HCT116 (cell line): ENCODE measurements around the gene NXF1. TPM values are rescaled to one million over a fixed set of nuclear protein-coding genes. Genes with fewer than 3 reads are reported as not detected.

ENCODE experiments used
- ATAC-seq: fragments of 200-7000 bp; cut with Tn5 transposase; 2 replicates; pipeline ENCODE4 v1.9.1; 2020; ENCODE audit warnings: mild to moderate bottlenecking, moderate library complexity
- BruUV-seq: library from RNA; stranded (reverse); fragments of 400-500 nt; replicated peaks from 2 replicates; lab custom pipeline; 2021; lab: Mats Ljungman, UMichigan
- CTCF ChIA-PET: fragments of 300-600 bp; sonication (Branson Sonifier 250); formaldehyde crosslinking; loops from one replicate; lab custom pipeline; 2021; ENCODE audit warnings: antibody characterized with exemption; lab: Charles Lee
- POLR2A ChIA-PET: fragments of 300-600, 350-600 bp; sonication (Branson Sonifier 250); formaldehyde crosslinking; loops from one replicate; lab custom pipeline; 2021; ENCODE audit warnings: antibody characterized with exemption; lab: Charles Lee
- RAD21 ChIA-PET, 2 experiments: fragments of 300-600 bp; sonication (Branson Sonifier 250); formaldehyde crosslinking; loops; one replicate each; lab custom pipeline; 2023; ENCODE audit warnings: low total read pairs in 2 of 2; ENCODE audit not compliant: uncharacterized antibody in 2 of 2, unreplicated experiment in 2 of 2, low non-redundant PET in 1 of 2; lab: Charles Lee
- DNase-seq: peaks from one replicate; pipeline ENCODE4 v3.0.0-alpha.2; 2010; ENCODE audit warnings: low read depth, low spot score
- H2AFZ ChIP-seq: fragments of 200-600 bp; shearing (Covaris generic), sonication (generic); 2 replicates; pipeline ENCODE4 v1.6.1; 2017; ENCODE audit warnings: low read depth, mixed run types, mixed read lengths, antibody characterized with exemption, low read length; ENCODE audit not compliant: poor library complexity, severe bottlenecking
- H3K27ac ChIP-seq: 2 replicates; pipeline ENCODE4 v1.5.1; 2012; ENCODE audit warnings: low read depth, low read length
- H3K27me3 ChIP-seq: fragments of 200-600 bp; sonication (generic); 2 replicates; pipeline ENCODE4 v1.6.1; 2016; ENCODE audit warnings: mixed run types, low read length, mixed read lengths; ENCODE audit not compliant: insufficient read depth
- H3K36me3 ChIP-seq, 2 experiments: fragments of 200-500 bp in 1 of 2; fragments of 200-600 bp in 1 of 2; sonication (Bioruptor generic) in 1 of 2; sonication (generic) in 1 of 2; 2 replicates each; pipeline versions ENCODE4 v1.5.1 to v1.6.1; 2014 to 2016; ENCODE audit warnings: low read length in 2 of 2, inconsistent platforms in 1 of 2, mixed read lengths in 1 of 2, mixed run types in 1 of 2; ENCODE audit not compliant: insufficient read depth in 2 of 2, control insufficient read depth in 1 of 2
- H3K4me1 ChIP-seq, 2 experiments: fragments of 200-600 bp in 1 of 2; sonication (generic) in 1 of 2; 2 replicates each; pipeline versions ENCODE4 v1.5.1 to v1.6.1; 2012 to 2017; ENCODE audit warnings: low read length in 2 of 2, inconsistent platforms in 1 of 2, mild to moderate bottlenecking in 1 of 2, mixed read lengths in 1 of 2, mixed run types in 1 of 2, moderate library complexity in 1 of 2; ENCODE audit not compliant: insufficient read depth in 2 of 2, control insufficient read depth in 1 of 2
- H3K4me2 ChIP-seq: fragments of 200-600 bp; sonication (generic); 2 replicates; pipeline ENCODE4 v1.6.1; 2017; ENCODE audit warnings: mixed run types, low read length, mixed read lengths
- H3K4me3 ChIP-seq, 2 experiments: fragments of 200-600 bp in 1 of 2; sonication (generic) in 1 of 2; replicated peaks in 1 of 2; 2 replicates each; pipeline ENCODE4 v1.5.1; 2011 to 2016; ENCODE audit warnings: low read length in 2 of 2, control low read depth in 1 of 2, low read depth in 1 of 2, mild to moderate bottlenecking in 1 of 2, mixed read lengths in 1 of 2, mixed run types in 1 of 2
- H3K79me2 ChIP-seq: fragments of 200-600 bp; sonication (generic); 2 replicates; pipeline ENCODE4 v1.6.1; 2017; ENCODE audit warnings: mild to moderate bottlenecking, mixed run types, low read length, moderate library complexity, mixed read lengths; ENCODE audit not compliant: insufficient read depth
- H3K9ac ChIP-seq: fragments of 200-600 bp; sonication (generic); 2 replicates; pipeline ENCODE4 v1.6.1; 2016; ENCODE audit warnings: low read length, mixed read lengths
- H3K9me2 ChIP-seq: fragments of 200-600 bp; sonication (generic), shearing (Covaris generic); 2 replicates; pipeline ENCODE4 v1.6.1; 2017; ENCODE audit warnings: mixed run types, mild to moderate bottlenecking, moderate library complexity; ENCODE audit not compliant: insufficient read depth
- H3K9me3 ChIP-seq, 2 experiments: fragments of 200-500 bp in 1 of 2; fragments of 200-600 bp in 1 of 2; sonication (Bioruptor generic) in 1 of 2; sonication (generic) in 1 of 2; 2 replicates each; pipeline ENCODE4 v1.6.1; 2014 to 2017; ENCODE audit warnings: low read length in 2 of 2, mixed read lengths in 2 of 2, inconsistent platforms in 1 of 2, low read depth in 1 of 2, mild to moderate bottlenecking in 1 of 2, mixed run types in 1 of 2, moderate library complexity in 1 of 2; ENCODE audit not compliant: control insufficient read depth in 1 of 2, insufficient read depth in 1 of 2
- H4K20me1 ChIP-seq: fragments of 200-600 bp; sonication (generic), shearing (Covaris generic); 2 replicates; pipeline ENCODE4 v1.6.1; 2017; ENCODE audit warnings: mixed run types, mild to moderate bottlenecking, moderate library complexity; ENCODE audit not compliant: insufficient read depth
- CBX3 ChIP-seq: IDR thresholded peaks from 2 replicates; pipeline ENCODE4 v1.6.1; 2012; ENCODE audit warnings: low read depth
- CEBPB ChIP-seq: IDR thresholded peaks from 2 replicates; pipeline ENCODE4 v1.6.1; 2012; ENCODE audit warnings: low read depth
- CTCF ChIP-seq, 3 experiments: fragments of 200-600 bp in 1 of 3; sonication (generic) in 1 of 3; IDR thresholded peaks in 2 of 3; conservative IDR thresholded peaks in 1 of 3; 2 replicates each; pipeline ENCODE4 v1.5.1; 2012 to 2017; ENCODE audit warnings: low read depth in 2 of 3, low read length in 2 of 3, antibody characterized with exemption in 1 of 3, borderline replicate concordance in 1 of 3, control low read depth in 1 of 3, mild to moderate bottlenecking in 1 of 3, mixed read lengths in 1 of 3, mixed run types in 1 of 3, moderate library complexity in 1 of 3; ENCODE audit not compliant: insufficient read depth in 1 of 3
- EGR1 ChIP-seq: IDR thresholded peaks from 2 replicates; pipeline ENCODE4 v1.6.1; 2012; ENCODE audit warnings: low read depth
- ELF1 ChIP-seq: IDR thresholded peaks from 2 replicates; pipeline ENCODE4 v1.6.1; 2012; ENCODE audit warnings: low read depth, borderline replicate concordance
- EZH2 ChIP-seq: fragments of 200-600 bp; sonication (generic); IDR thresholded peaks from 2 replicates; pipeline ENCODE4 v1.6.1; 2017; ENCODE audit warnings: antibody characterized with exemption, mixed run types
- EZH2phosphoT487 ChIP-seq: fragments of 200-600 bp; IDR thresholded peaks from 2 replicates; pipeline ENCODE4 v1.6.1; 2018; ENCODE audit warnings: antibody characterized with exemption, borderline replicate concordance
- JUND ChIP-seq: IDR thresholded peaks from 2 replicates; pipeline ENCODE4 v1.6.1; 2012
- POLR2A ChIP-seq: IDR thresholded peaks from 2 replicates; pipeline ENCODE4 v1.7.0; 2011; ENCODE audit warnings: borderline replicate concordance; ENCODE audit not compliant: insufficient read depth, insufficient read length; ENCODE audit errors: extremely low read depth
- POLR2AphosphoS5 ChIP-seq: IDR thresholded peaks from 2 replicates; pipeline ENCODE4 v1.6.1; 2011; ENCODE audit warnings: mild to moderate bottlenecking, low read depth, low read length, moderate library complexity
- RAD21 ChIP-seq: IDR thresholded peaks from 2 replicates; pipeline ENCODE4 v1.6.1; 2012; ENCODE audit warnings: low read depth, mild to moderate bottlenecking
- SIN3A ChIP-seq: IDR thresholded peaks from 2 replicates; pipeline ENCODE4 v1.6.1; 2012; ENCODE audit warnings: low read depth
- SP1 ChIP-seq: IDR thresholded peaks from 2 replicates; pipeline ENCODE4 v1.6.1; 2012; ENCODE audit warnings: low read depth
- SRF ChIP-seq: IDR thresholded peaks from 2 replicates; pipeline ENCODE4 v1.6.1; 2012; ENCODE audit warnings: low read depth
- TCF7L2 ChIP-seq: IDR thresholded peaks from 2 replicates; pipeline ENCODE4 v1.7.0; 2011; ENCODE audit warnings: borderline replicate concordance, inconsistent platforms; ENCODE audit not compliant: insufficient read depth, insufficient read length; ENCODE audit errors: extremely low read depth
- YY1 ChIP-seq: IDR thresholded peaks from 2 replicates; pipeline ENCODE4 v1.6.1; 2011; ENCODE audit warnings: low read length, low read depth, moderate library complexity, mild to moderate bottlenecking; ENCODE audit not compliant: insufficient replicate concordance; ENCODE audit errors: extremely low read depth
- ZBTB33 ChIP-seq: IDR thresholded peaks from 2 replicates; pipeline ENCODE4 v1.6.1; 2011; ENCODE audit warnings: mild to moderate bottlenecking, low read length, moderate library complexity; ENCODE audit not compliant: insufficient replicate concordance; ENCODE audit errors: extremely low read depth
- ZFX ChIP-seq: fragments of 450-650 bp; IDR thresholded peaks from 2 replicates; pipeline ENCODE4 v1.6.1; 2017
- intact Hi-C: fragments of 100-400 bp; cut with micrococcal nuclease; formaldehyde crosslinking; loops from 2 replicates; pipeline ENCODE4 v1.10.0; 2022
- total RNA-seq: library from RNA; stranded (reverse); gene quantifications from one replicate; pipeline ENCODE4 v1.2.1, GENCODE V29; 2021; ENCODE audit not compliant: unreplicated experiment
- TF ChIP-seq, protein P1 (sequence below): IDR thresholded peaks from 2 replicates; pipeline ENCODE4 v1.6.1; 2012

NXF1 gene
- total RNA-seq, 1 experiment from 2014 or later, result 55.5 TPM

DNA sequence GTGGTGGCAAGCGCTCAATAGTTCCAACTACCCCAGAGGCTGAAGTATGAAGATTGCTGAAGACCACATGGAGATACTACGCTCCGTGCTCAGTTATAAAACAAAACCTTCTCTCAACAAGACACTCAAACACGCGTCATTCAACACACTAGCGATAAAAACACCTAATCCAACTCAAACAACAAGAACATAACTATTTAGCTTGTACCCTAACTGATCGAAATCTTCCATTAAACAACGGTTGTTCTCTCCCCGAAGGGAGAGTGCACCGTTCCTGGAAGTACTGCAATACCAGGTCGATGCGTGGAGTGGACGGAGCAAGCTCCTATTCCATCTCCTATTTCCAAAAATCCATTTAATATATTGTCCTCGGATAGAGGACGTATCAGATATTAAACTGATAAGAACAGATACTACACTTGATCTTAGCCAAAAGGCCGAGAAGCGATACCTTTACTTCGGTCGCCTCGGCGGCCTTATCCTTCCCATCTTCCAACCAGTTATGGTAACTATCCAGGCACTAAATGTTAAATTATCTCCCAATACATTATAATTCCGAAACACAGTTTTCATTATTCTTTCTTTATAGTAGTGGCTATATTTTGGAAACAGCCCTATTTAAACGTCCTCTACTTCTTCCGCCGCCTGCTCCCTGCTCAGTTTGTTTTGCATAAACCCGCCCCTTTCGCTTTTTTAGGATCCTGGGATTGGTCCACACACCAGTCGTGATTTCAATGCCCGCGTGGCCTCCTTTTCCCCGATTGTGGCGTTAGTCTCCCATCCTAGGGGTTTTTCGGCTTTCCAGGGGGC, 36.3 kb upstream of the NXF1 start:
- Histone ChIP-seq H3K79me2 (peaks cover 30% of the 10 kb centered on the region), H4K20me1 (no peaks in the 10 kb centered on the region), H3K27ac (peak overlapping the region; percentile 94), H3K9ac (peak overlapping the region; percentile 71), H2AFZ (no peak overlapping the region), H3K4me2 (peak overlapping the region; percentile 92), H3K4me3 (peak overlapping the region in 1 of 2 experiments; percentile 15; a peak in 2 of 4 replicates), H3K4me1 (peaks cover 8 to 36% of the 10 kb centered on the region in 2 experiments; a peak in 3 of 4 replicates), H3K36me3 (peaks cover 0 to 10% of the 10 kb centered on the region in 2 experiments; a peak in 1 of 4 replicates), H3K27me3 (no peaks in the 10 kb centered on the region), H3K9me2 (no peaks in the 10 kb centered on the region), H3K9me3 (no peaks in the 10 kb centered on the region)
- CTCF ChIA-PET, result interaction anchor here (1.2 to 2.9 kb wide), 4 partner anchors 20 to 447 kb away, joined by 3 to 11 read pairs (median 6); partner anchors contain the start of genes SLC3A2 and TUT1
- intact Hi-C loops, result loop anchor here (1.0 to 5.0 kb wide), 3 partner anchors 9 to 284 kb away; partner anchors contain the start of genes STX5, TEX54 and TTC9C
- RAD21 ChIA-PET, result no interaction called here
- DNase-seq, result peak; percentile 99
- POLR2A ChIA-PET, result interaction anchor here (0.6 to 3.4 kb wide), 77 partner anchors 9 to 1490 kb away, joined by 3 to 343 read pairs (median 5); partner anchors contain the start of genes AHNAK, B3GAT3, C11orf98 and CSKMT
- peak; percentile 79 for ATAC-seq
- TSS peak; percentile 93 for BruUV-seq
- peak; percentile 85 for TF ChIP-seq YY1
- no peak for TF ChIP-seq CEBPB
- no peak for TF ChIP-seq ZFX
- TF ChIP-seq POLR2AphosphoS5, result peak; percentile 100
- no peak for TF ChIP-seq EZH2phosphoT487
- TF ChIP-seq JUND, result no peak
- no peak for TF ChIP-seq SIN3A
- TF ChIP-seq EGR1, result no peak
- no peak for TF ChIP-seq SP1
- TF ChIP-seq, protein P1, sequence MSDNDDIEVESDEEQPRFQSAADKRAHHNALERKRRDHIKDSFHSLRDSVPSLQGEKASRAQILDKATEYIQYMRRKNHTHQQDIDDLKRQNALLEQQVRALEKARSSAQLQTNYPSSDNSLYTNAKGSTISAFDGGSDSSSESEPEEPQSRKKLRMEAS, result no peak
- no peak for TF ChIP-seq TCF7L2
- no peak for TF ChIP-seq CTCF (IDR thresholded peaks at IDR 0.05 in 2 of 3, conservative IDR thresholded peaks at IDR 0.05 in 1 of 3; ENCODE audit: borderline replicate concordance in 1 of 3, insufficient read depth in 1 of 3, low read depth in 2 of 3, low read length in 2 of 3)
- TF ChIP-seq EZH2, result no peak
- TF ChIP-seq POLR2A, result peak; percentile 100
- TF ChIP-seq ZBTB33, result peak; percentile 94
- TF ChIP-seq ELF1, result no peak
- TF ChIP-seq RAD21, result no peak
- no peak for TF ChIP-seq SRF
- TF ChIP-seq CBX3, result no peak
